ENCODE measurements around the gene RNU1-2.

RNU1-2 gene

GRCh38 chr1:16903054-16903453, 7.3 kb downstream of the RNU1-2 start:
- Histone ChIP-seq H3K27me3 (ENCODE audit: insufficient read depth, low read length, poor library complexity) (no peaks in the 10 kb centered on the region), H3K27ac (ENCODE audit: low read length) (peak overlapping the region; percentile 97), H3K4me2 (ENCODE audit: insufficient read depth, low read length) (peak overlapping the region; percentile 67), H3K9ac (ENCODE audit: low read depth, low read length) (peak overlapping the region; percentile 61), H2AFZ (ENCODE audit: low read depth, low read length) (peak overlapping the region; percentile 87), H3K4me3 (ENCODE audit: low read depth in 1 of 2, low read length in 2 of 2) (peak overlapping the region in 1 of 2 experiments; percentile 59; a peak in 1 of 4 replicates), H3K9me3 (ENCODE audit: insufficient read depth, low read length, severe bottlenecking) (no peaks in the 10 kb centered on the region), H3K4me1 (ENCODE audit: insufficient read depth, low read length) (peaks cover 38% of the 10 kb centered on the region), H3K79me2 (ENCODE audit: insufficient read depth, low read length) (no peaks in the 10 kb centered on the region), H4K20me1 (ENCODE audit: insufficient read depth, low read length) (no peaks in the 10 kb centered on the region), H3K36me3 (ENCODE audit: insufficient read depth, low read length) (no peaks in the 10 kb centered on the region)
- DNase-seq (no peak), ATAC-seq (ENCODE audit: insufficient read depth, low read depth) (no peak)
- no peak for TF ChIP-seq EZH2 (IDR thresholded peaks at IDR 0.05; ENCODE audit: borderline replicate concordance, low read depth, low read length, severe bottlenecking)
- TF ChIP-seq CTCF (IDR thresholded peaks at IDR 0.05; ENCODE audit: borderline replicate concordance, extremely low read depth, low read length, poor library complexity, severe bottlenecking), result no peak

GRCh38 chr1:16903458-16903796, 7.6 kb downstream of the RNU1-2 start:
- peak overlapping the region; percentile 97 for H3K27ac ChIP-seq (ENCODE audit: low read length)
- H3K27me3 ChIP-seq (ENCODE audit: insufficient read depth, low read length, poor library complexity), result no peaks in the 10 kb centered on the region
- DNase-seq, result no peak
- no peaks in the 10 kb centered on the region for H4K20me1 ChIP-seq (ENCODE audit: insufficient read depth, low read length)
- peak overlapping the region; percentile 67 for H3K4me2 ChIP-seq (ENCODE audit: insufficient read depth, low read length)
- peak overlapping the region; percentile 26 to 59; a peak in 3 of 4 replicates for H3K4me3 ChIP-seq (ENCODE audit: low read depth in 1 of 2, low read length in 2 of 2)
- peaks cover 38% of the 10 kb centered on the region for H3K4me1 ChIP-seq (ENCODE audit: insufficient read depth, low read length)
- no peaks in the 10 kb centered on the region for H3K36me3 ChIP-seq (ENCODE audit: insufficient read depth, low read length)
- H3K9me3 ChIP-seq (ENCODE audit: insufficient read depth, low read length, severe bottlenecking), result no peaks in the 10 kb centered on the region
- no peak for ATAC-seq (ENCODE audit: insufficient read depth, low read depth)
- H2AFZ ChIP-seq (ENCODE audit: low read depth, low read length), result peak overlapping the region; percentile 87
- TF ChIP-seq CTCF (IDR thresholded peaks at IDR 0.05; ENCODE audit: borderline replicate concordance, extremely low read depth, low read length, poor library complexity, severe bottlenecking) (no peak), EZH2 (IDR thresholded peaks at IDR 0.05; ENCODE audit: borderline replicate concordance, low read depth, low read length, severe bottlenecking) (no peak)
- H3K79me2 ChIP-seq (ENCODE audit: insufficient read depth, low read length), result no peaks in the 10 kb centered on the region
- peak overlapping the region; percentile 61 for H3K9ac ChIP-seq (ENCODE audit: low read depth, low read length)

- peak overlapping the region; percentile 61 for H3K9ac ChIP-seq (ENCODE audit: low read depth, low read length)
- DNase-seq (peak; percentile 100), ATAC-seq (ENCODE audit: insufficient read depth, low read depth) (peak; percentile 91)
- H3K36me3 ChIP-seq (ENCODE audit: insufficient read depth, low read length), result no peaks in the 10 kb centered on the region
- H2AFZ ChIP-seq (ENCODE audit: low read depth, low read length), result peak overlapping the region; percentile 87
- no peaks in the 10 kb centered on the region for H4K20me1 ChIP-seq (ENCODE audit: insufficient read depth, low read length)
- H3K79me2 ChIP-seq (ENCODE audit: insufficient read depth, low read length), result no peaks in the 10 kb centered on the region
- no peaks in the 10 kb centered on the region for H3K27me3 ChIP-seq (ENCODE audit: insufficient read depth, low read length, poor library complexity)
- peak overlapping the region; percentile 21 to 59; a peak in 3 of 4 replicates for H3K4me3 ChIP-seq (ENCODE audit: low read depth in 1 of 2, low read length in 2 of 2)
- peak overlapping the region; percentile 67 for H3K4me2 ChIP-seq (ENCODE audit: insufficient read depth, low read length)
- H3K4me1 ChIP-seq (ENCODE audit: insufficient read depth, low read length), result peaks cover 38% of the 10 kb centered on the region
- no peaks in the 10 kb centered on the region for H3K9me3 ChIP-seq (ENCODE audit: insufficient read depth, low read length, severe bottlenecking)
- peak overlapping the region; percentile 97 for H3K27ac ChIP-seq (ENCODE audit: low read length)
- TF ChIP-seq EZH2 (IDR thresholded peaks at IDR 0.05; ENCODE audit: borderline replicate concordance, low read depth, low read length, severe bottlenecking) (no peak), CTCF (IDR thresholded peaks at IDR 0.05; ENCODE audit: borderline replicate concordance, extremely low read depth, low read length, poor library complexity, severe bottlenecking) (no peak)
Observed at GRCh38 chr1:16904560-16905109, 8.9 kb downstream of the RNU1-2 start.
